ENCODE data around the gene CTPS2.

DNA sequence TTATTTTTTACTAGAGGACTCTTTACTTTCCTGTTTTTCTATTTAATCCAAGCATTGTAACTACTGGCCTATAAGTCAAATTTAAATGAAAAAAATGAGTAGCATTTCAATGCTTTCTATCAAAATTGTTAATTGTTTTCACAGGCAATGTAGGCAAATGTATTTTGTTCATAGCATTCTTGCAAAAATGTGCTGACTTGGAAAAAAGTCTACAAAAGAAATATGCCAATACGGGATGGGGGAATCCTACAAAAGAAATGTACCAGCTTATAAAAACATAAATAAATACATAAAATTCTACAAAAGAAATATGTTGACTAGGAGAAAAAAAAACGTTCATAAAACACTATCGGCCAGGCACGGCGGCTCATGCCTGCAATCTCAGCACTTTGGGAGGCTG is 77.4 kb downstream of the CTPS2 start:
- TF ChIP-seq, protein P1, sequence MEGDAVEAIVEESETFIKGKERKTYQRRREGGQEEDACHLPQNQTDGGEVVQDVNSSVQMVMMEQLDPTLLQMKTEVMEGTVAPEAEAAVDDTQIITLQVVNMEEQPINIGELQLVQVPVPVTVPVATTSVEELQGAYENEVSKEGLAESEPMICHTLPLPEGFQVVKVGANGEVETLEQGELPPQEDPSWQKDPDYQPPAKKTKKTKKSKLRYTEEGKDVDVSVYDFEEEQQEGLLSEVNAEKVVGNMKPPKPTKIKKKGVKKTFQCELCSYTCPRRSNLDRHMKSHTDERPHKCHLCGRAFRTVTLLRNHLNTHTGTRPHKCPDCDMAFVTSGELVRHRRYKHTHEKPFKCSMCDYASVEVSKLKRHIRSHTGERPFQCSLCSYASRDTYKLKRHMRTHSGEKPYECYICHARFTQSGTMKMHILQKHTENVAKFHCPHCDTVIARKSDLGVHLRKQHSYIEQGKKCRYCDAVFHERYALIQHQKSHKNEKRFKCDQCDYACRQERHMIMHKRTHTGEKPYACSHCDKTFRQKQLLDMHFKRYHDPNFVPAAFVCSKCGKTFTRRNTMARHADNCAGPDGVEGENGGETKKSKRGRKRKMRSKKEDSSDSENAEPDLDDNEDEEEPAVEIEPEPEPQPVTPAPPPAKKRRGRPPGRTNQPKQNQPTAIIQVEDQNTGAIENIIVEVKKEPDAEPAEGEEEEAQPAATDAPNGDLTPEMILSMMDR (IDR thresholded peaks at IDR 0.05; ENCODE audit: insufficient read depth, low read depth, low read length) = no peak
- no peak for TF ChIP-seq EZH2 (IDR thresholded peaks at IDR 0.05; ENCODE audit: insufficient read depth, low read length)
